Uterus (tissue), 4 donors: Measurements from ENCODE around the gene NFX1. TPM values are rescaled to one million over a fixed set of nuclear protein-coding genes. Genes with fewer than 3 reads are reported as not detected.

ENCODE experiments used
- DNase-seq, 2 donors: peaks; one replicate each; pipeline ENCODE4 v3.0.0-alpha.2; 2019 to 2020
- H3K27ac ChIP-seq, 2 donors: fragments of 200-600 bp; sonication (generic); 1 replicate in 1 of 2; 2 replicates in 1 of 2; pipeline ENCODE4 v1.5.1; 2016 to 2018
- H3K27me3 ChIP-seq, 2 donors: fragments of 200-600 bp; sonication (generic); one replicate each; pipeline ENCODE4 v1.5.1; 2018 to 2019; ENCODE audit warnings: control low read depth in 1 of 2
- H3K36me3 ChIP-seq, 2 donors: fragments of 200-600 bp; sonication (generic); one replicate each; pipeline ENCODE4 v1.5.1; 2019; ENCODE audit warnings: control low read depth in 1 of 2
- H3K4me1 ChIP-seq, 2 donors: fragments of 200-600 bp; sonication (generic); one replicate each; pipeline ENCODE4 v1.5.1; 2018 to 2019; ENCODE audit warnings: control low read depth in 1 of 2
- H3K4me3 ChIP-seq, 2 donors: fragments of 200-600 bp; sonication (generic); 1 replicate in 1 of 2; 2 replicates in 1 of 2; pipeline ENCODE4 v1.5.1; 2018 to 2019; ENCODE audit warnings: mild to moderate bottlenecking in 1 of 2
- H3K9me3 ChIP-seq, 2 donors: fragments of 200-600 bp; sonication (generic); one replicate each; pipeline ENCODE4 v1.5.1; 2019; ENCODE audit warnings: control low read depth in 1 of 2
- POLR2A ChIP-seq, 2 donors: fragments of 450-650 bp; IDR thresholded peaks; one replicate each; pipeline ENCODE4 v1.6.1; 2016; ENCODE audit warnings: antibody characterized with exemption in 2 of 2, mild to moderate bottlenecking in 1 of 2, moderate library complexity in 1 of 2
- intact Hi-C: fragments of 100-400 bp; cut with DNase I; formaldehyde crosslinking; loops from one replicate; pipeline ENCODE4 v1.15.1; 2023; ENCODE audit warnings: low total_unique reads
- total RNA-seq, 4 donors: library from RNA; depleted of rRNA in 3 of 4; stranded (reverse); fragments of >200 nt in 3 of 4; gene quantifications; one replicate each; pipeline versions ENCODE4 v1.1.0 to v1.2.4, GENCODE V29; 2014 to 2023
- TF ChIP-seq, protein P1 (sequence below), 4 experiments: fragments of 200-600 bp in 2 of 4; fragments of 450-650 bp in 2 of 4; sonication (generic) in 2 of 4; IDR thresholded peaks; one replicate each; pipeline ENCODE4 v1.5.1; 2016 to 2019; ENCODE audit warnings: antibody characterized with exemption in 4 of 4, mild to moderate bottlenecking in 2 of 4, moderate library complexity in 1 of 4
- donor health status: DM: yes; HTN: yes; CAD: no.

The NFX1 gene
- total RNA-seq, 4 donors from 2014 or later: 18.5 to 52.9 (median 27.9) TPM

- DNase-seq: no peak
- Histone ChIP-seq H3K9me3 (no peaks in the 10 kb centered on the region), H3K4me1 (no peaks in the 10 kb centered on the region), H3K27me3 (no peaks in the 10 kb centered on the region), H3K36me3 (no peaks in the 10 kb centered on the region), H3K27ac (peak overlapping the region; percentile 77 to 79), H3K4me3 (no peak overlapping the region)
- TF ChIP-seq, protein P1, sequence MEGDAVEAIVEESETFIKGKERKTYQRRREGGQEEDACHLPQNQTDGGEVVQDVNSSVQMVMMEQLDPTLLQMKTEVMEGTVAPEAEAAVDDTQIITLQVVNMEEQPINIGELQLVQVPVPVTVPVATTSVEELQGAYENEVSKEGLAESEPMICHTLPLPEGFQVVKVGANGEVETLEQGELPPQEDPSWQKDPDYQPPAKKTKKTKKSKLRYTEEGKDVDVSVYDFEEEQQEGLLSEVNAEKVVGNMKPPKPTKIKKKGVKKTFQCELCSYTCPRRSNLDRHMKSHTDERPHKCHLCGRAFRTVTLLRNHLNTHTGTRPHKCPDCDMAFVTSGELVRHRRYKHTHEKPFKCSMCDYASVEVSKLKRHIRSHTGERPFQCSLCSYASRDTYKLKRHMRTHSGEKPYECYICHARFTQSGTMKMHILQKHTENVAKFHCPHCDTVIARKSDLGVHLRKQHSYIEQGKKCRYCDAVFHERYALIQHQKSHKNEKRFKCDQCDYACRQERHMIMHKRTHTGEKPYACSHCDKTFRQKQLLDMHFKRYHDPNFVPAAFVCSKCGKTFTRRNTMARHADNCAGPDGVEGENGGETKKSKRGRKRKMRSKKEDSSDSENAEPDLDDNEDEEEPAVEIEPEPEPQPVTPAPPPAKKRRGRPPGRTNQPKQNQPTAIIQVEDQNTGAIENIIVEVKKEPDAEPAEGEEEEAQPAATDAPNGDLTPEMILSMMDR (IDR thresholded peaks at IDR 0.05): no peak
- no peak for TF ChIP-seq POLR2A (IDR thresholded peaks at IDR 0.05)
- intact Hi-C loops: no loop called here
Measured at GRCh38 chr9:33375238-33375840, 85.0 kb downstream of the NFX1 start.

GRCh38 chr9:33375841-33376321 is 85.6 kb downstream of the NFX1 start:
- H3K36me3 ChIP-seq: no peaks in the 10 kb centered on the region
- intact Hi-C loops: no loop called here
- peak overlapping the region; percentile 77 to 79 for H3K27ac ChIP-seq
- DNase-seq: peak; percentile 43 to 50
- no peak overlapping the region for H3K4me3 ChIP-seq
- no peaks in the 10 kb centered on the region for H3K9me3 ChIP-seq
- H3K4me1 ChIP-seq: no peaks in the 10 kb centered on the region
- no peaks in the 10 kb centered on the region for H3K27me3 ChIP-seq
- no peak for TF ChIP-seq POLR2A (IDR thresholded peaks at IDR 0.05)
- TF ChIP-seq, protein P1 (IDR thresholded peaks at IDR 0.05): peak in 2 of 4 experiments; percentile 1 to 9

- H3K27ac ChIP-seq: no peak overlapping the region
- no peaks in the 10 kb centered on the region for H3K9me3 ChIP-seq
- H3K4me3 ChIP-seq: no peak overlapping the region
- intact Hi-C loops: no loop called here
- no peaks in the 10 kb centered on the region for H3K36me3 ChIP-seq
- TF ChIP-seq POLR2A (IDR thresholded peaks at IDR 0.05): no peak
- TF ChIP-seq, protein P1 (IDR thresholded peaks at IDR 0.05): no peak
- H3K27me3 ChIP-seq: no peaks in the 10 kb centered on the region
- DNase-seq: no peak
- no peaks in the 10 kb centered on the region for H3K4me1 ChIP-seq
Measured at GRCh38 chr9:33377089-33377715, 86.9 kb downstream of the NFX1 start.

DNA sequence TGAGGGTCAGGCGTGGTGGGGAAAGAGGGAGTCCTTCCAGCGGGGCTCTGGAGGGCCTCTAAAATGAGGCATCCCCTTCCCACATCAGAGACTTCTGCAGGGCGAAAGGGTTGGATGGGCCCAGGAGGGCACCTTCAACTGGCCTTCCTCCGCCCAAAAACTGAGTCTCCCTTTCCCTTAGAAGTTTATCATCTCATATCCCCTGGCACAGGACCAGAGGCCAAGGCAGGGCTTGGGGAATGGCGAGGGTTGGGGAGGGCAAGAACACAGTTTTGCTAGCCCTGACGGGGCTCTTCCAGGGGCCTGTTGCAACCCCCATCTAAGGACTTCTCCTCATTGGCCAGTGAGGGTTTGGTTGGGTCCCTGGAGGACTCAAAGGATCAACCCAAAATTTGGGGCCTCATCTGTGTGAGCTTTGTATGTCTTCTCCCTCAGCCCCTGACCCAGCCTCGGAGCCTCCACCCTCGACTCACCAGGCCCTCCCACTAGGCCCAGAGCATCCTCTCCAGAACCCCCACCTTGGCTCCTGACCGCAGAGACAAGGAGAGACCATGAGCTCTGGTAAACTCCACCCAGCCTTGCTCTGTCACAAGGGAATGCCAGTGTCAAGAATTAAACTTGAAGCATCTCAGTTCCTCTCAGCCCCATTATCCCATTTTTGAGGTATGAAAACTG is 87.9 kb downstream of the NFX1 start:
- Histone ChIP-seq H3K27ac (no peak overlapping the region), H3K4me1 (no peaks in the 10 kb centered on the region), H3K27me3 (no peaks in the 10 kb centered on the region), H3K4me3 (no peak overlapping the region), H3K36me3 (no peaks in the 10 kb centered on the region), H3K9me3 (no peaks in the 10 kb centered on the region)
- TF ChIP-seq, protein P1 (IDR thresholded peaks at IDR 0.05): no peak
- TF ChIP-seq POLR2A (IDR thresholded peaks at IDR 0.05): no peak
- intact Hi-C loops: no loop called here
- no peak for DNase-seq
